ENCODE data around the gene CACYBP. TPM values are rescaled to one million over a fixed set of nuclear protein-coding genes. Genes with fewer than 3 reads are reported as not detected.
"Not testable (repeated sequence)": the region's sequence is repeated elsewhere in the genome, so short reads cannot be mapped to it uniquely, and the experiment has no call there.

The CACYBP gene
- total RNA-seq, 1 donor from 2014 or later, result 84.2 TPM

DNA sequence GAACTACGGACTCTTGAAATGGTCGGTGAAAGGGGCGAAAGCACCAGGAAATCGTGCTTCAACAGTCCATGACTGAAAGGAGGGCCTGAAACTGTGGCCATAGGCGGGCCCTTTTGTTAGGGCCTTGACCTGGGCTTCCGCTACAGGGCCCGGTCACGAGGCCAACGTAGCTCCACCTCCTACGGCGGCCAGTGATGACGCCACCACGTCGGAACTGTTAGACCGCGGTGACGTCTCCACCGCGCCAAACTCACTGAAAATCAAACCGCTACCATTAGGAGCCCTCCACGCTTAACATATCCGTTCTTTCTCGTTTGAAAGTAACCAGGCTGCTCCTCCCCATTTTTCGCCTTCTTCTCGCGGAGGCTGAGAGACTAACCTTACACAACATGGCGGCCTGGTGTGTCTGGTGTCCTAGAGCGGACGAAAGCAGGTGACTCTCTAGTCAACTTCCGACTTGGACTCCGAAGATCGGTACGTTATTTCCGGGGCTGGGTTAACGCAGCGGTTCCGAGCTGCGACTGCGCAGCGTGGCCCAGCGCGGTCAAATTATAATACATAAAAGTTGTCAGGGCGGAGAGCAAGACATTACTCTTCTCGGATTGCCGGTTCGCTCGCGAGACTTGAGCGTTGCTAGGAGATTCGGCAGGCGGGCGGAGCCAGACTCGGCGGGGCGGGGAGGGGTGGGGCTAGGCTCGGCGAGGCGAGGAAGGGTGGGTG, 371 bp upstream of the CACYBP start:
- intact Hi-C loops (cut with DNase I), result loop anchor here (2.0 to 5.0 kb wide), 3 partner anchors 23 to 1131 kb away; partner anchors contain the start of genes MRPS14 and ZBTB37
- ATAC-seq (peak; percentile 95), DNase-seq (ENCODE audit: missing footprints) (peak; percentile 98)

DNA sequence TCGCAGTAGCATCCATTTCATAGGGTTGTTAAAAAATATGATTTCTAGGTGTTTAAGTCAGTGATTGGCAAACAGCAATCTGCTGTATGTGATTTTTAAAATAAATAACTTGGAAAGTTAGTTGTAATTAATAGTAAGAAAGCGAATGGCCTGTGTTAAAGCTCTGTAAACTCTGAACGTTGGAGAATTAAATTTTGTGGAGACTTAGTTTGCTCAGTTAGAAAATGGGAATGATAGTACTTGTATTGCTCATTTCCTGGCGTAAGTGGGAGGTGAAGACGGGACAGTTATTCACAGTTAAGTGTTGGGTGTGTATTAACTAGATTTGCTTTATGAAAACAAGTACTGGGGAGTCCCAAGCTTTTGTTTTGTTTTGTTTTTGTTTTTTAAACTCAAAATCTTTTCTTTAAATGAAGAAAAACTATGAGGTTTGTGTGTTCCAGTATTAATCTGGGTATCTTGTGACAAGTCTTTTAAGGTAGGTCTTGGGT, 995 bp downstream of the CACYBP start:
- intact Hi-C loops (cut with DNase I), result no loop called here
- no peak for DNase-seq (ENCODE audit: missing footprints)
- ATAC-seq, result no peak

DNA sequence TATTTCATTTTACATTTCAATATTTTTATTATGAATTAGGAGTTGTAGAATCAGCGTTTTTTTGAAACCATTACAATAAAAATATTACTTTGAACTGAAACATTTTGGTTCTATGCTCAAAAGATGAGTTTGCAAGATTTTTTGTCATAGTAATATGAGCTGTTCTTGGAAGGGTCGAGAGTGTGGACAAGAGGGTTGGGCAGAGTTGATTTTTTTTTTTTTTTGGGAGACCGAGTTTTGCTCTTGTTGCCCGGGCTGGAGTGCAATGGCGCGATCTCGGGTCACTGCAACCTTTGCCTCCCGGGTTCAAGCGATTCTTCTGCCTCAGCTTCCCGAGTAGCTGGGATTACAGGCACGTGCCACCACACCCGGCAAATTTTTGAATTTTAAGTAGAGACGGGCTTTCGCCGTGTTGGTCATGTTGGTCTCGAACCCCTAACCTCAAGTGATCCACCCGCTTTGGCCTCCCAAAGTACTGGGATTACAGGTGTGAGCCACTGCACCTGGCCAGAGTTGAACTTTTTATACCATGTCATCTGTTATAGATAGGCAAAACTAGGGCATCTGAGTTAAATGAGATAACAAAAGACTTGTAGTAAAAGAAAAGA, 3.3 kb downstream of the CACYBP start:
- DNase-seq (ENCODE audit: missing footprints), result no peak
- intact Hi-C loops (cut with DNase I), result no loop called here
- ATAC-seq, result no peak

DNA sequence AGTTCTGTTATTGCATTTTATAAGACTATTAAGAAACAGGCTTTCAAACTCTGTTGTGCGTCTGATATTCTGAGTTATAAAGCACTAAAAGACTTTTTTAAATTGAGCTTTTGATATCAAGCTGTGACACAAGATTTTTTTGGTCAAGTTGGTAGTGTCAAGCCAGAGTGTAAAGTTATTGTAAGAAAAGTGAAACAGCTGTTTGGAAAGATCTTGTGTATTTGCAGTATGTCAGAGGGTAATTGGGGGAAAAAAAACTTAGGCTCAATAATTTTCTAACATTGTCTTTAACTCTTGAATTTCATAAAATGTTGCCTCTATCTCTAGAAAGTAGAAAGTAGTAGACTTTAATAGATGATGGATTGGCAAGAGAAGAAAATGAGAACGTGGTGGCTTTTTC, 3.8 kb downstream of the CACYBP start:
- ATAC-seq (no peak), DNase-seq (ENCODE audit: missing footprints) (no peak)
- intact Hi-C loops (cut with DNase I), result no loop called here

DNA sequence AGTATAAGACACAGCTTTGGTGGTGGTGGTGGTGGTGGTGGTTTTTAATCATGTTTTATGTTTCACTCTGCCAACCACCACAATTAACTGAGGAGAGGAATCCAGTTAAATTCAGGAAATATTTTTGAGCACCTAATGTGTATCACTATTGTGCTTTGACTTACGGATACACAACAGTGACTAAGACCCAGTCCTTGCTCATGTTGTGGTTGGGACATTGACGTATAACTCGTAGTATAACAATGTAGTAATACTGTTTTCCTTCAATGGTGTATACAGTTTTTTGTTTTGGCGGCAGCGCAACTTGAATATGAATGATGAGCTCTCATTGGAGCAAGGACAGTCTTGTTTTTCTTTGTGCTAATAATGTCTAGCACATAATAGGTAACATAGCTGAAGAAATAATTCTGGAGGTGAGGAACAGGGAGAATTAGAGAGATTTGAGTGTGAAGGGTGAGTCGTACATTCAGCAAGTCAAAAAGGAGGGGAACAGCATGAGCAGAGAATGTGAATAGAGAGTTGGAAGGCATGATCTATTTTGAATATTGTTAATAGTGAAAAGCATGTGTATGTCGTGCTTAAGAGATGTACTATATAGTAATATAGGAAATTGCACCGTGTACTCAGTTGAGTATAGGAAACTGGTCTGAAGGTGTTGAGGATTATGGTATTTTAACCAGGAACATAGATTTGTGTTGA, 5.5 kb downstream of the CACYBP start:
- ATAC-seq (no peak), DNase-seq (ENCODE audit: missing footprints) (no peak)
- intact Hi-C loops (cut with DNase I), result no loop called here

DNA sequence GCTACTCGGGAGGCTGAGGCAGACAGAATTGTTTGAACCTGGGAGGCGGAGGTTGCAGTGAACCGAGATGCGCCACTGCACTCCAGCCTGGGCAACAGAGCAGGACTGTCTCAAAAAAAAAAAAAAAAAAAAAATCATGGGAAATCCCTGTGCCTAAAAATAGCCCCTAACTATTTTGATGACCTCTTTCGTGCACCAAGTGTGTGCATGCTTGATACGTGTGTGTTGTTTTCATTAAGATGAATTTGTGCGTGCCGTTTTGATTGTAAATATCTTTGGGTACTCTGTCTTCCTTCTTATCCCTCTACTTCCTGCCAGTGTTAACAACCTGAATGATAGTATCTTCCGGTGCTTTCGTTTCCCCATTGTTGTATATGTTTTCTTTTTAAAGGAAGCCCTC, 9.8 kb downstream of the CACYBP start:
- no peak for DNase-seq (ENCODE audit: missing footprints)
- ATAC-seq, result no peak
- intact Hi-C loops (cut with DNase I), result no loop called here

DNA sequence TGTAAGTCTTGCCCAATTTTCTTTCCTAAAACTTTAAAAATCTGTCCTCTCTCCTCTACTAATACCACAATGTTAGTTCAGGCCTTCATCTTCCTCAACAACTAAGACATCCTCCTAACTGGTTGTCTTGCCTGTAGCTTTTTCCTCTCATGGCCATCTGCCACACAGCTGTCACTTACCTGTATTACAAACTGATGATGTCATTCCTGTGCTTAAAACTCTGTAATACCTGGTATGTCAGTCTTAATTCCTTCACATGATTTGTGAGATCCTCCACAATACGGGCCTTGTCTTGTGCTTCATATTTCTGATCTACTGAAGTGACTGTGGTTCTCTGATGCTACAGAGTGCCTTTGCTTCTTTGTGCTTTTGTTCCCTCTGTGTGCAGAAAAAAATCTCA, 13.7 kb downstream of the CACYBP start:
- no peak for DNase-seq (ENCODE audit: missing footprints)
- intact Hi-C loops (cut with DNase I), result no loop called here
- ATAC-seq, result no peak

DNA sequence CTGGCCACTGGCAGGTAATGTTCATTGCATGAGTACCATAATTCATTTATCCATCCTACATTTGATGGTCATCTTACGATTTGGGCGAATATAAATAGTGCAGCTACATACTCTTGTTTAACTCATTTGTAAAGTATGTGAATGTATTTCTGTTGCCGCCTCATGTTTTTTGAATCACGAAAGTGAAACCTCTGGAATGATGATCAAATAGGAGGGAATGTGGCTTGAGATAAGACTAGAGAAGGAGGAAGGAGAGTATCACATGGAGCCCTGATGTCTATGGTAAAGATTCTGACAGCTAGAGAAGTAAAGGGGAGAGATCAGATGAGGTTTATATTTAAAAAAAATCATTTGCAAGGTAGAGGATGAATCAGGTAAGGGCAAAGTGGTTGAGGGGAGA, 15.5 kb downstream of the CACYBP start:
- intact Hi-C loops (cut with DNase I), result no loop called here
- no peak for ATAC-seq
- no peak for DNase-seq (ENCODE audit: missing footprints)

DNA sequence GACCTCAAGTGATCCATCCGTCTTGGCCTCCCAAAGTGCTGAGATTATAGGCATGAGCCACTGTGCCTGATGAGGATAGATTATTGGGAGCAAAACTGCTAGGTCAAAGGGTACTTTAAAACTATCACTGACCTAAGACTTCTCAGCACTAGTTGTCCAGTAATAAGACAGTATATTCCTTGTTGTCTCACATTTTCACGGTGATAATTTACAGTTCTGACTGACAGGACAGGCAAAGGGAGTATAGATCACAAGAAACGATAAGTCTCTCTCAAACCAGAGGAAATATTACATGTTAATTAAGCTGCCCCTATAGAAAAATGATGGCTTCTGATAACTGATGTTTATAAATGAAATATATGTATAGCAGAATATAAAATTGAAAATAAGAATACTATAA, 19.8 kb downstream of the CACYBP start:
- intact Hi-C loops (cut with DNase I), result no loop called here
- no peak for ATAC-seq
- no peak for DNase-seq (ENCODE audit: missing footprints)

DNA sequence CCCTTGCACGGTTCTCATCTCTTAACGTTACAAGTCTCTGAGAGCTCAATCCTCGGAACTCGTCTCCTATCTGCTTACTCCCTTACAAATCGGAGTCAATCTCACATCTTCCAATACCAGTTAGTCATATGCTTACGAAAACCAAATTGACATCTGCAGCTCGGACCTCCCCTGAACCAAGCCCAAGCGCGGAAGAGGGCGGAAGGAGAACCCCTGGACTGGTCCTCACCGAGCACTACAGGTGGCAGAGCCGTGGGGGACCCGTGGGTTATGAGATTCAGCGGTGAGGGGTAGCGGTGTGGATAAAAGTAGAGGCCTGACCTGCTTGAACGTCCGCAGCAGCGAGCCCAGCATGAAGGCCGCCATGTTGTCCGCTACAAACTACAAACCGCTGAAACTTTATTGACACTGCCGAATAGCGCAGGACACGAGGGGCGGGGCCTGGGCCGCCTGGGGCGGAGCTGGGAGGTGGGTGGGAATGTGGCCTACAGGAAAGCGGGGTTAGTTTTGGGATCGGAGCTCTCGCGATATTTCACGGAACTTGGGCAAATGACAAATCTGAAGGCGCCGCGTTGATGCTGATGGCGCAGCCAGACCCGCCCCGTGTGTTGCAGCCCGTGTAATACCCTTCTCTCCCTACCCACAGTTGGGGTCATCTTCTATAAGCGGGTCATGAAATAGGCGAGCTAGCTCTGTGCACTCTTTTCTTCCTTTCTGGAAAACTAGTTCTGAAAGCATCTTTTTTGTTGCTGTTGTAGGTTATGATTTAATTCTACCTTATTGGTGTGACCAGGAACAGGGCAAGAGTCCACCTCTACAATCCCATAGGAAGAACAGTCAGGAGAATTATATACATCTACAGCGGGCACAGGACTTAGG, 23.5 kb downstream of the CACYBP start, which contains the start of gene MRPS14:
Gene MRPS14 (minus strand): TSS at position 383 of the 879 bp plus-strand sequence. CDS start 17 bp downstream, at position 366.
- intact Hi-C loops (cut with DNase I), result loop anchor here (2.0 kb wide), 1 partner anchor 24 kb away; the partner anchor contains the start of gene CACYBP
- DNase-seq (ENCODE audit: missing footprints), result peak; percentile 98
- peak; percentile 99 for ATAC-seq

DNA sequence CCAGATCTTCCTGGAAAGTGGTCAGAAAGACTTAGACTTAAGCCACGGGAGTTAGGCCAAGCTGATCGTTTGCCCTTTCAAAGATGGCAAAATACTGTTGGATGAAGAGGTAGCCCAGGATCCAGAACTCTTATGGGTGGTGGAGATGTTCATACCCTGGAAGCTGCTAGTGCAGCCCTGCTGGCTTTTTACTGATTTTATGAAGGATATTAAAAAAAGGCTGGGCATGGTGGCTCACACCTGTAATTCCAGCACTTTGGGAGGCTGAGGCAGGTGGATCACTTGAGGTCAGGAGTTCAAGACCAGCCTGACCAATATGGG, 24.1 kb downstream of the CACYBP start:
- not testable (repeated sequence) for DNase-seq (ENCODE audit: missing footprints); ATAC-seq
- intact Hi-C loops (cut with DNase I), result loop anchor here (2.0 kb wide), 1 partner anchor 25 kb away; the partner anchor contains the start of gene CACYBP

DNA sequence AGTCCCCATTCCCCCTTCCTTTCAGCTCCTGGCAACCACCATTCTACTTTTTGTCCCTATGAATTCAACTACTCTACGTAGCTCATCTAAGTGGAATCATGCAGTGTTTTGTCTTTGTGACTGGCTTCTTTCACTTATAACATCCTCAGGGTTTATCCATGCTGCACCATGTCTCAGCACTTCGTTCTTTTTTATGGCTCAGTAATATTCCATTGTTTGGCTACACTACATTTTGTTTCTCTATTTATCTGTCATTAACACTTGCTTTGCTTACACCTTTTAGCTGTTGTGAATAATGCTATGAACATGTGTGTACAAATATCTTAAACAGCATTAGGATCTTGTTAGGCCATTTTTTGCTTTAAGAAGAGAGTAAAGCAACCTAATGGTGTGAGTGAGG, 25.0 kb downstream of the CACYBP start:
- no peak for DNase-seq (ENCODE audit: missing footprints)
- intact Hi-C loops (cut with DNase I), result no loop called here
- ATAC-seq, result no peak

DNA sequence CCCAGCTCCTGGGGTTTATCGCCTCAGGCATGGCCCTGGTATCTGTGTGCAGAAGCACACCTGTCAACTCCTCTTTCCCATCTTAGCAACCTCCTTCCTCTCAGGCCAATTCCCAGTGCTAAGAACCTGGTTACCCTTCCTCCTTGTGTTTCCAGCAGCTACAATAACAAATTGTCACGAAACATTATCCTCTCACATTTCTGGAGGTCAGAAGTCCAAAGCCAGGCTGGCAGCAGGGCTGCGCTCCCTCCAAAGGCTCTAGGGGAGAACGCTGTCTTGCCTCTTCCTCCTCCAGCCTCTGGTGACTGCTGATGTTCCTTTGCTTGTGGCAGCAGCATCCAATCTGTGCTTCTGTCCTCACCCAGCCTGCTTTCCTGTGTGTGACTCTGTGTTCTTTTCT, 34.2 kb downstream of the CACYBP start:
- intact Hi-C loops (cut with DNase I), result loop anchor here (5.0 to 10.0 kb wide), 2 partner anchors 283 to 1811 kb away; no protein-coding TSS in a partner anchor
- DNase-seq (ENCODE audit: missing footprints) (no peak), ATAC-seq (no peak)

DNA sequence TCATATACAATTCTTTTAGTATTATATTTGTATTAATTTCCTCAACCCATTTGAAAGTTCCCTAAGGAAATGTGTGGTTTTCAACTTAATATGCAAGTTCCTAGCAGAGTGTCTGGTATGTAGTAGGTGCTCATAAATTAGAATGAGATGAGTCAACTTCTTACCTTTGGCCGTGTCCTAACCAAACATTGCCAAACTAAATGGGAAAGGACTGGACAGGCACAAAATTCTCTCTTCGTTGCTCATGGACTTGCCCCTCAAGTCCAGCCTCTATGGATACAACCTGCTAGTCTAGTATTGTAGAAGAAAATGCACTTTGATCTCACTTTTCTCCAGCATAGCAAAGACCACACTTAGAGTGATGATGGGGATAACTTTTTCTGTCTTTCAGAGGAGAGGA, 35.0 kb downstream of the CACYBP start:
- intact Hi-C loops (cut with DNase I), result loop anchor here (5.0 to 10.0 kb wide), 2 partner anchors 283 to 1810 kb away; no protein-coding TSS in a partner anchor
- DNase-seq (ENCODE audit: missing footprints) (no peak), ATAC-seq (no peak)

DNA sequence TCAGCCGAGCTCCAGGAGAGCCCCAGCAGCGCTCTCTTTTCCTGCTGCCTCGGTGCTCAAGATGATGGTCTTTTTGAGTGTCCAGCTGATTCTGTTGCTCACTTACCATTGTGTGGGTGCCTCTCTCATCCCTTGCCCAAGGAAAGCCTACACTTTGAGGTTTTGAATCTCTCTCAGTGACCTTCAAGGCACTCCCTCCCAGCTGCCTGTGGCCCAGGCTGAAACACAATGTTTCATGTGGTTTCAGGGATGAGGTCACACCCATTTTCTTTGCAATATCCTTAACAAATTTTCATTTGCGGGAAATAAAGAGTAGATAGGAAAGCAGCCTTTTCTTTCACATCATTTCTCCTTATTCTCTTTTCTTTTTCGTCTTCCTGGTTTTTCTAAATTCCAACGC, 36.1 kb downstream of the CACYBP start:
- DNase-seq (ENCODE audit: missing footprints) (no peak), ATAC-seq (no peak)
- intact Hi-C loops (cut with DNase I), result loop anchor here (10.0 kb wide), 1 partner anchor 1809 kb away; no protein-coding TSS in a partner anchor

DNA sequence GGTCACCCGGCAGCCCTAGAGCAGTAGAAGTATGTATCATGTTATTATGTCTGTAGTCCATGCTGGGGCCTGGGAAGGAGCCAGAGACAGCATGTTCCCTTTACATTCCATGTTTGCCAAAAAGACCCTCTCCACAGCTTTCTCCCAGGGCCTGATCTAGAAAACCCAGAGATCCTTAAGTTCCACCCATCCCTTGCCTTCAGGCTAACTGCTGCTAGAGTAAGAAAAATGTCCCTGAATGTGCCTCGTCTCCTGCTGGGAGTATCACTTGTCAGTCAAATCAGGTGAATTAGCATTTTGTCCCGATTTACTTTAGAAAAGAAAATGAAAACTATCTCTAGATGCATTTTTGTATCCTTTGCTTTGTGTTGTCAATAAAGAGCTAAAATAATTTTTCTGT, 36.7 kb downstream of the CACYBP start:
- no peak for DNase-seq (ENCODE audit: missing footprints)
- no peak for ATAC-seq
- intact Hi-C loops (cut with DNase I), result loop anchor here (10.0 kb wide), 1 partner anchor 1808 kb away; no protein-coding TSS in a partner anchor

DNA sequence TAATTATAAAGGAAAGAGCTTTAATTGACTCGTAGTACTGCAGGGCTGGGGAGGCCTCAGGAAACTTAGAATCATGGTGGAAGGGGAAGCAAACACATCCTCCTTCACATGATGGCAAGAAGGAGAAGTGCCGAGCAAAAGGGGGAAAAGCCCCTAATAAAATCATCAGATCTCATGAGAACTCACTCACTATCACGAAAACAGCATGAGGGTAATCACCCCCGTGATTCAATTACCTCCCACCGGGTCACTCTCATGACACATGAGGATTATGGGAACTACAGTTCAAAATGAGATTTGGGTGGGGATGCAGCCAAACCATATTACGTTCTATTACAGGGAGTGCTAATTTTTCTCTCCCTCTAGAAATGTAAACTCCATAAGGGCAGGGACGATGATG, 37.7 kb downstream of the CACYBP start:
- DNase-seq (ENCODE audit: missing footprints) (no peak), ATAC-seq (no peak)
- intact Hi-C loops (cut with DNase I), result loop anchor here (10.0 kb wide), 1 partner anchor 1807 kb away; no protein-coding TSS in a partner anchor

DNA sequence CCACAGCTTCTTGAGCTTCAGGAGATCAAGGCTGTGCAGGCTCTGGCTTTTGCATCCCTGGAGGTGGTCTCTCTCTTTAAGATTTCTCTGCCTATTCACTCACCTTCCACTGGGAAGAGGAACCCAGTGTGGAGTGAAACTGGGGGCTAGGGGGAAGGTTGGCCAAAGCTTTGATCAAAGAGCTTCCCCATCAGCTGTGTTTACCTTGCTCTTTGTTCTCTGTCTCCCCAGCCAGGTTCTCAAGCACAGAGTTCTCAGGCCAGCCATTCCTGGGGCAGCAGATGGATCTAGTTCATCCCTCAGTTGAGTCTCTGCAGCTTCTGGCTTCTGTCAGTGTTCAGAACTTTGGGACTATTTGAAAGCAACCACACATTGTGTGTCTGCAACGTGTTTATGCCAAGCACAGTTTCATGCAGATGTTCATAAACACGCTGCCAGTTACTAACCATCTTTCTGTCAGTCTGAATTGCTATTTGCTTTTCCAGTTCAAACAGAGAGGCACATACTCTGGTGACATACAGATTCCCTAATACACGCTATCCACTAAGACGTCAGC, 40.7 kb downstream of the CACYBP start:
- ATAC-seq (no peak), DNase-seq (ENCODE audit: missing footprints) (no peak)
- intact Hi-C loops (cut with DNase I), result no loop called here
